GM12878 (cell line): ENCODE measurements around the gene COL11A2. TPM values are rescaled to one million over a fixed set of nuclear protein-coding genes. Genes with fewer than 3 reads are reported as not detected.

ENCODE experiments used
- ATAC-seq: fragments of 200-7000 bp; cut with Tn5 transposase; 3 replicates; pipeline ENCODE4 v1.9.1; 2020; ENCODE audit warnings: mild to moderate bottlenecking, moderate library complexity
- BruUV-seq: library from RNA; stranded (reverse); fragments of 400-500 nt; replicated peaks from 2 replicates; lab custom pipeline; 2021; lab: Mats Ljungman, UMichigan
- CTCF ChIA-PET: fragments of 300-600 bp; sonication (Branson Sonifier 250); formaldehyde crosslinking; extraction: SDS; loops from one replicate; lab custom pipeline; 2021; ENCODE audit warnings: inconsistent platforms; lab: Yijun Ruan, JAX
- POLR2A ChIA-PET: fragments of 350-600 bp; formaldehyde crosslinking; extraction: SDS; loops from one replicate; lab custom pipeline; 2021; ENCODE audit warnings: inconsistent platforms; lab: Charles Lee
- RAD21 ChIA-PET: fragments of 300-600 bp; sonication (Branson Sonifier 250); formaldehyde crosslinking; loops from one replicate; lab custom pipeline; 2023; ENCODE audit warnings: antibody characterized with exemption; ENCODE audit not compliant: unreplicated experiment; lab: Charles Lee
- SMC1A ChIA-PET: fragments of 300-600 bp; sonication (Branson Sonifier 250); formaldehyde crosslinking; loops from one replicate; lab custom pipeline; 2023; ENCODE audit not compliant: unreplicated experiment, uncharacterized antibody; lab: Charles Lee
- DNase-seq: peaks from one replicate; pipeline ENCODE4 v3.0.0-alpha.2; 2011; ENCODE audit warnings: low read depth, low spot score
- FAIRE-seq: peaks from 3 replicates; lab custom pipeline; 2011; peaks lifted over from hg19 to GRCh38; lab: Jason Lieb, UNC
- H2AFZ ChIP-seq: 2 replicates; pipeline ENCODE4 v1.6.0; 2011; ENCODE audit warnings: low read depth, low read length, control low read depth; ENCODE audit not compliant: control insufficient read depth
- H3K27ac ChIP-seq: 2 replicates; pipeline ENCODE4 v1.5.1; 2011; ENCODE audit warnings: control low read depth; ENCODE audit not compliant: control insufficient read depth, insufficient read depth
- H3K27me3 ChIP-seq, 2 experiments: replicated peaks in 1 of 2; 2 replicates each; pipeline versions ENCODE4 v1.6.0 to v1.6.1; 2011; ENCODE audit warnings: low read length in 1 of 2; ENCODE audit not compliant: control insufficient read depth in 2 of 2, insufficient read depth in 2 of 2
- H3K36me3 ChIP-seq, 2 experiments: 2 replicates each; pipeline ENCODE4 v1.5.1; 2011; ENCODE audit warnings: low read length in 1 of 2; ENCODE audit not compliant: control insufficient read depth in 2 of 2, insufficient read depth in 2 of 2
- H3K4me1 ChIP-seq: 2 replicates; pipeline ENCODE4 v1.6.1; 2011; ENCODE audit warnings: mild to moderate bottlenecking, low read length, moderate library complexity, mixed read lengths; ENCODE audit not compliant: control insufficient read depth, insufficient read depth
- H3K4me2 ChIP-seq: 2 replicates; pipeline ENCODE4 v1.6.0; 2011; ENCODE audit warnings: control low read depth; ENCODE audit not compliant: control insufficient read depth, insufficient read depth
- H3K4me3 ChIP-seq: fragments of 200-600 bp; sonication (generic); 2 replicates; pipeline ENCODE4 v1.5.1; 2016
- H3K79me2 ChIP-seq: 2 replicates; pipeline ENCODE4 v1.6.0; 2011; ENCODE audit warnings: low read length; ENCODE audit not compliant: control insufficient read depth, insufficient read depth
- H3K9ac ChIP-seq: 2 replicates; pipeline ENCODE4 v1.8.0; 2011; ENCODE audit warnings: low read length, control low read depth, mixed read lengths; ENCODE audit not compliant: control insufficient read depth, insufficient read depth
- H3K9me3 ChIP-seq: replicated peaks from 3 replicates; pipeline ENCODE4 v1.5.1; 2011; ENCODE audit warnings: mild to moderate bottlenecking, low read length; ENCODE audit not compliant: control insufficient read depth, insufficient read depth
- H4K20me1 ChIP-seq: 2 replicates; pipeline ENCODE4 v1.6.0; 2011; ENCODE audit not compliant: control insufficient read depth, insufficient read depth
- BHLHE40 ChIP-seq, 2 experiments: fragments of 450-650 bp in 1 of 2; IDR thresholded peaks; 2 replicates each; pipeline ENCODE4 v1.6.1; 2011 to 2017; ENCODE audit warnings: low read depth in 2 of 2, borderline replicate concordance in 1 of 2, improper control_type of control experiment in 1 of 2, low read length in 1 of 2, mild to moderate bottlenecking in 1 of 2
- CHD4 ChIP-seq: fragments of 200-600 bp; sonication (generic); IDR thresholded peaks from 2 replicates; pipeline ENCODE4 v1.6.1; 2016; ENCODE audit warnings: mild to moderate bottlenecking
- NKRF ChIP-seq: fragments of 450-650 bp; conservative IDR thresholded peaks from 2 replicates; pipeline ENCODE4 v1.6.1; 2017; ENCODE audit warnings: mild to moderate bottlenecking, moderate library complexity
- NRF1 ChIP-seq: conservative IDR thresholded peaks from 2 replicates; pipeline ENCODE4 v1.6.1; 2011; ENCODE audit warnings: mild to moderate bottlenecking, low read depth, low read length, improper control_type of control experiment
- PKNOX1 ChIP-seq: fragments of 450-650 bp; IDR thresholded peaks from 2 replicates; pipeline ENCODE4 v1.6.1; 2016; ENCODE audit warnings: mild to moderate bottlenecking
- PML ChIP-seq: IDR thresholded peaks from 2 replicates; pipeline ENCODE4 v1.6.1; 2012; ENCODE audit warnings: low read length, inconsistent platforms
- POLR2AphosphoS5 ChIP-seq: IDR thresholded peaks from 2 replicates; pipeline ENCODE4 v1.6.1; 2011; ENCODE audit warnings: mild to moderate bottlenecking, low read length, inconsistent platforms
- SMARCA5 ChIP-seq: fragments of 450-650 bp; IDR thresholded peaks from 2 replicates; pipeline ENCODE4 v1.6.1; 2017; ENCODE audit warnings: mild to moderate bottlenecking
- SMC3 ChIP-seq: IDR thresholded peaks from 2 replicates; pipeline ENCODE4 v1.6.1; 2011; ENCODE audit warnings: low read length, improper control_type of control experiment, borderline replicate concordance
- SUPT20H ChIP-seq: IDR thresholded peaks from 2 replicates; pipeline ENCODE4 v1.6.1; 2011; ENCODE audit warnings: low read depth, mild to moderate bottlenecking, low read length, moderate library complexity, borderline replicate concordance; ENCODE audit not compliant: control insufficient read depth
- ZNF274 ChIP-seq: IDR thresholded peaks from one replicate; pipeline ENCODE4 v1.8.0; 2011; ENCODE audit not compliant: insufficient read length, insufficient read depth
- ZSCAN29 ChIP-seq: fragments of 450-650 bp; IDR thresholded peaks from 2 replicates; pipeline ENCODE4 v1.6.1; 2017; ENCODE audit warnings: mild to moderate bottlenecking, moderate library complexity
- WGBS: methylation state at CpG from one replicate; pipeline ENCODE4 v1.1.6; 2016; ENCODE audit warnings: low lambda C conversion rate; ENCODE audit not compliant: insufficient replicate concordance, insufficient coverage; ENCODE audit errors: missing lambda C conversion rate; 5-methylcytosine and 5-hydroxymethylcytosine counted together
- in situ Hi-C: fragments of 300-500 bp; cut with MboI; formaldehyde crosslinking; loops from 9 replicates; pipeline ENCODE4 v1.14.3; 2018; ENCODE audit warnings: mixed read lengths
- intact Hi-C: fragments of 100-400 bp; cut with micrococcal nuclease; formaldehyde crosslinking; loops from one replicate; pipeline ENCODE4 v1.14.2; 2022; ENCODE audit not compliant: unreplicated experiment
- polyA plus RNA-seq, 11 experiments: library from polyadenylated mRNA; depleted of rRNA in 4 of 11; unstranded in 6 of 11; stranded (reverse) in 5 of 11; fragments of >200 nt; fragmentation: Nextera tagmentation in 4 of 11; fragmentation: Illumina TruSeq in 1 of 11; extraction: Ambion mirVana in 4 of 11; extraction: Trizol in 1 of 11; gene quantifications; 1 replicate in 1 of 11; 2 replicates in 10 of 11; pipeline versions ENCODE4 v1.2.1 to v1.2.3, GENCODE V29; 2011 to 2016; ENCODE audit warnings: inconsistent platforms in 2 of 11, missing spikeins in 2 of 11, low read depth in 1 of 11
- total RNA-seq, 4 experiments: library from RNA; depleted of rRNA in 3 of 4; stranded (reverse); fragments of >200 nt in 3 of 4; fragmentation: Illumina TruSeq in 1 of 4; extraction: Trizol in 1 of 4; gene quantifications; 2 replicates each; pipeline versions ENCODE4 v1.2.1 to v1.2.3, GENCODE V29; 2013 to 2021
- TF ChIP-seq, protein P1 (sequence below): fragments of 450-650 bp; IDR thresholded peaks from 2 replicates; pipeline ENCODE4 v1.6.1; 2017; ENCODE audit warnings: low read depth, mild to moderate bottlenecking, moderate library complexity
- TF ChIP-seq, protein P2 (sequence below): fragments of 150-350 bp; IDR thresholded peaks from 2 replicates; pipeline ENCODE4 v1.6.1; 2014; ENCODE audit warnings: mild to moderate bottlenecking, low read depth, low read length
- TF ChIP-seq, protein P3 (sequence below): IDR thresholded peaks from 2 replicates; pipeline ENCODE4 v1.6.1; 2011; ENCODE audit warnings: low read depth, mild to moderate bottlenecking, low read length, moderate library complexity, borderline replicate concordance; ENCODE audit errors: extremely low read depth

Gene COL11A2
- total and polyA plus RNA-seq, 10 of the 15 experiments (the other 5 are each of a cell fraction or from before 2014, with no cell fraction given) = 0.03 to 0.83 (median 0.22) TPM; not detected in 1

GRCh38 chr6:33198159-33198852, 6.0 kb upstream of the COL11A2 start:
- in situ Hi-C loops (no loop called here), intact Hi-C loops (no loop called here)
- no peak for DNase-seq
- H3K4me2 ChIP-seq = peak overlapping the region; percentile 27; the same call in 1 of the 2 replicates
- H3K27me3 ChIP-seq = no peaks in the 10 kb centered on the region
- no peak for ATAC-seq
- ChIA-PET POLR2A (interaction anchor here (0.7 to 1.1 kb wide), 3 partner anchors 11 to 50 kb away, joined by 3 to 5 read pairs (median 4); partner anchors contain the start of gene RING1), CTCF (interaction anchor here (0.7 to 5.8 kb wide), 30 partner anchors 10 to 353 kb away, joined by 3 to 41 read pairs (median 4); partner anchors contain the start of gene RING1), RAD21 (interaction anchor here (0.6 to 1.7 kb wide), 11 partner anchors 10 to 208 kb away, joined by 3 to 9 read pairs (median 3); partner anchors contain the start of gene RING1), SMC1A (interaction anchor here (0.8 to 1.6 kb wide), 10 partner anchors 10 to 84 kb away, joined by 3 to 5 read pairs (median 4); partner anchors contain the start of gene RING1)
- WGBS = 69% methylated on average over 6 of the region's 6 CpGs
- FAIRE-seq = no peak
- peaks cover 33% of the 10 kb centered on the region for H3K79me2 ChIP-seq
- TF ChIP-seq, protein P1, sequence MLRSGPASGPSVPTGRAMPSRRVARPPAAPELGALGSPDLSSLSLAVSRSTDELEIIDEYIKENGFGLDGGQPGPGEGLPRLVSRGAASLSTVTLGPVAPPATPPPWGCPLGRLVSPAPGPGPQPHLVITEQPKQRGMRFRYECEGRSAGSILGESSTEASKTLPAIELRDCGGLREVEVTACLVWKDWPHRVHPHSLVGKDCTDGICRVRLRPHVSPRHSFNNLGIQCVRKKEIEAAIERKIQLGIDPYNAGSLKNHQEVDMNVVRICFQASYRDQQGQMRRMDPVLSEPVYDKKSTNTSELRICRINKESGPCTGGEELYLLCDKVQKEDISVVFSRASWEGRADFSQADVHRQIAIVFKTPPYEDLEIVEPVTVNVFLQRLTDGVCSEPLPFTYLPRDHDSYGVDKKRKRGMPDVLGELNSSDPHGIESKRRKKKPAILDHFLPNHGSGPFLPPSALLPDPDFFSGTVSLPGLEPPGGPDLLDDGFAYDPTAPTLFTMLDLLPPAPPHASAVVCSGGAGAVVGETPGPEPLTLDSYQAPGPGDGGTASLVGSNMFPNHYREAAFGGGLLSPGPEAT = no peak
- TF ChIP-seq NRF1 (no peak), BHLHE40 (IDR thresholded peaks at IDR 0.05; ENCODE audit: borderline replicate concordance in 1 of 2, low read depth in 2 of 2, low read length in 1 of 2) (no peak), PKNOX1 (no peak), ZSCAN29 (no peak), CHD4 (no peak), SMARCA5 (no peak), POLR2AphosphoS5 (no peak), NKRF (no peak), PML (no peak), SMC3 (no peak), SUPT20H (no peak), ZNF274 (no peak)
- TF ChIP-seq, protein P2, sequence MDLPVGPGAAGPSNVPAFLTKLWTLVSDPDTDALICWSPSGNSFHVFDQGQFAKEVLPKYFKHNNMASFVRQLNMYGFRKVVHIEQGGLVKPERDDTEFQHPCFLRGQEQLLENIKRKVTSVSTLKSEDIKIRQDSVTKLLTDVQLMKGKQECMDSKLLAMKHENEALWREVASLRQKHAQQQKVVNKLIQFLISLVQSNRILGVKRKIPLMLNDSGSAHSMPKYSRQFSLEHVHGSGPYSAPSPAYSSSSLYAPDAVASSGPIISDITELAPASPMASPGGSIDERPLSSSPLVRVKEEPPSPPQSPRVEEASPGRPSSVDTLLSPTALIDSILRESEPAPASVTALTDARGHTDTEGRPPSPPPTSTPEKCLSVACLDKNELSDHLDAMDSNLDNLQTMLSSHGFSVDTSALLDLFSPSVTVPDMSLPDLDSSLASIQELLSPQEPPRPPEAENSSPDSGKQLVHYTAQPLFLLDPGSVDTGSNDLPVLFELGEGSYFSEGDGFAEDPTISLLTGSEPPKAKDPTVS = no peak
- TF ChIP-seq, protein P3, sequence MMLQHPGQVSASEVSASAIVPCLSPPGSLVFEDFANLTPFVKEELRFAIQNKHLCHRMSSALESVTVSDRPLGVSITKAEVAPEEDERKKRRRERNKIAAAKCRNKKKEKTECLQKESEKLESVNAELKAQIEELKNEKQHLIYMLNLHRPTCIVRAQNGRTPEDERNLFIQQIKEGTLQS = no peak
- H3K9me3 ChIP-seq = no peaks in the 10 kb centered on the region
- peaks cover 17 to 38% of the 10 kb centered on the region in 2 experiments for H3K36me3 ChIP-seq
- BruUV-seq = TSS peak; percentile 50
- no peak overlapping the region for H2AFZ ChIP-seq
- H3K4me1 ChIP-seq = peaks cover 21% of the 10 kb centered on the region
- no peak overlapping the region for H3K4me3 ChIP-seq
- H3K27ac ChIP-seq = no peak overlapping the region
- no peak overlapping the region for H3K9ac ChIP-seq
- H4K20me1 ChIP-seq = no peaks in the 10 kb centered on the region
